Sigmoid colon (tissue), 4 donors: ENCODE data around the gene CCDC83.

ENCODE experiments used
- CTCF ChIP-seq, 4 experiments: fragments of 450-650 bp in 3 of 4; fragments of 200-600 bp in 1 of 4; IDR thresholded peaks; one replicate each; pipeline ENCODE4 v1.5.1; 2016 to 2019; ENCODE audit warnings: antibody characterized with exemption in 4 of 4, mild to moderate bottlenecking in 3 of 4, moderate library complexity in 2 of 4
- EP300 ChIP-seq, 4 donors: sonication (generic); formaldehyde crosslinking; IDR thresholded peaks; one replicate each; pipeline ENCODE4 v1.6.1; 2017; ENCODE audit warnings: antibody characterized with exemption in 4 of 4
- POLR2A ChIP-seq, 2 donors: fragments of 450-650 bp; IDR thresholded peaks; one replicate each; pipeline ENCODE4 v1.6.1; 2016; ENCODE audit warnings: antibody characterized with exemption in 2 of 2, mild to moderate bottlenecking in 2 of 2, moderate library complexity in 2 of 2
- POLR2AphosphoS5 ChIP-seq, 4 donors: sonication (generic); formaldehyde crosslinking; IDR thresholded peaks; one replicate each; pipeline ENCODE4 v1.6.1; 2017; ENCODE audit warnings: antibody characterized with exemption in 4 of 4

DNA sequence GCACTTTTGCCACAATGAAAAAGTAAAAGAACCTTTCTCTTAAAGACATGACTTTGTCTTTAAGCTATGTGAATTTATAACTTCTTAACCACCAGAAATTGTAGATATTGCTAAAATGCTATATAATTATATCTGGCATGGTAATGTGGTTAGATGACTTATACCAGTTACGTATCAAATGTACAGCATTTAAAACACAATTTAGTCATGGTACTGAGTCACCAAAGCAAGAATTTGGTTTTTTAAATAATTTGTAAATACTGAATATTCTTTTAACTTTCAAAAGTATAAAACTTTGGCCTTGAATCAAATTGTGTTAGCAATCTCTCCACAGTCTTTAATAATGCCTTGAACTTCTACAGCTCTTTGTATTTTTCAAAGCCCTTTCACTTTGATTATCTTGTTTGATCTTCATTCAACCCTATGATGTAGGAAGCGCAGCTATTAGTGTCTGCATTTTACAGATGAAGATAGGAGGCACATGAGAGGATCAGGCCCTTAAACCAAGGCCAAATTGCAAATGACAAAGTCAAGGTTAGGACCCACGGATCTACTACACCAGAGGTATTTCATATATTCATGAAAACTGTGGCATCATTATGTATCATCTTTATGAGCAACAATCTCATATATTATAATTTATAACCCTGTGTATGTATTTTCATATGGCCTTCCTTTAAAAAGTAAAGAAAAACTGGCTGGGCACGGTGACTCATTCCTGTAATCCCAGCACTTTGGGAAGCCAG lies 39.8 kb upstream of the CCDC83 start:
- TF ChIP-seq CTCF (IDR thresholded peaks at IDR 0.05) = no peak
- no peak for TF ChIP-seq EP300 (IDR thresholded peaks at IDR 0.05)
- no peak for TF ChIP-seq POLR2A (IDR thresholded peaks at IDR 0.05)
- TF ChIP-seq POLR2AphosphoS5 (IDR thresholded peaks at IDR 0.05) = no peak
